Testis (tissue), 3 donors: ENCODE measurements around the gene C16orf87. TPM values are rescaled to one million over a fixed set of nuclear protein-coding genes. Genes with fewer than 3 reads are reported as not detected.

Experiments used
- DNase-seq: peaks from one replicate; pipeline ENCODE4 v3.0.0-alpha.2; 2019
- H3K27ac ChIP-seq, 2 donors: fragments of 200-600 bp; sonication (generic); one replicate each; pipeline ENCODE4 v1.5.1; 2019
- H3K27me3 ChIP-seq: fragments of 200-600 bp; sonication (generic); one replicate; pipeline ENCODE4 v1.5.1; 2019
- H3K36me3 ChIP-seq: fragments of 200-600 bp; sonication (generic); one replicate; pipeline ENCODE4 v1.5.1; 2017; ENCODE audit warnings: low read depth; ENCODE audit errors: missing control alignments
- H3K4me1 ChIP-seq: fragments of 200-600 bp; sonication (generic); one replicate; pipeline ENCODE4 v1.5.1; 2019
- H3K4me3 ChIP-seq, 2 donors: fragments of 200-600 bp; sonication (generic); one replicate each; pipeline ENCODE4 v1.5.1; 2017 to 2019
- H3K9me3 ChIP-seq: fragments of 200-600 bp; sonication (generic); one replicate; pipeline ENCODE4 v1.5.1; 2017
- CTCF ChIP-seq, 3 experiments: fragments of 450-650 bp in 2 of 3; fragments of 200-600 bp in 1 of 3; sonication (generic) in 1 of 3; IDR thresholded peaks; one replicate each; pipeline ENCODE4 v1.5.1; 2016 to 2019; ENCODE audit warnings: antibody characterized with exemption in 3 of 3, mild to moderate bottlenecking in 2 of 3, moderate library complexity in 1 of 3
- POLR2A ChIP-seq: fragments of 450-650 bp; IDR thresholded peaks from one replicate; pipeline ENCODE4 v1.6.1; 2017; ENCODE audit warnings: antibody characterized with exemption, mild to moderate bottlenecking, moderate library complexity
- WGBS, 2 donors: methylation state at CpG; one replicate each; pipeline ENCODE4 v1.1.5; 2018; 5-methylcytosine and 5-hydroxymethylcytosine counted together
- intact Hi-C: fragments of 100-400 bp; cut with DNase I; formaldehyde crosslinking; loops from one replicate; pipeline ENCODE4 v1.15.1; 2023; ENCODE audit warnings: low total_unique reads
- polyA plus RNA-seq: library from polyadenylated mRNA; stranded (reverse); fragments of 350-450 nt; fragmentation: Illumina TruSeq; extraction: RNeasy Lipid Tissue Mini Kit (QIAGEN cat#74804); gene quantifications from one replicate; pipeline ENCODE4 v1.2.3, GENCODE V29; 2014; ENCODE audit warnings: low read depth, low replicate concordance; ENCODE audit not compliant: insufficient read depth
- total RNA-seq, 2 donors: library from RNA; depleted of rRNA; stranded (reverse); fragments of >200 nt; gene quantifications; one replicate each; pipeline ENCODE4 v1.2.3, GENCODE V29; 2016

The C16orf87 gene
- total and polyA plus RNA-seq, 3 donors from 2014 or later: 32.0 to 45.4 (median 44.9) TPM

GRCh38 chr16:46855389-46855788 lies 24.4 kb upstream of the C16orf87 start:
- TF ChIP-seq CTCF (IDR thresholded peaks at IDR 0.05) (no peak), POLR2A (no peak)
- no peak for DNase-seq
- WGBS, 2 donors: 52% methylated on average over 4 of the region's 4 CpGs
- intact Hi-C loops: loop anchor here (5.0 kb wide), 1 partner anchor 52 kb away; no protein-coding TSS in a partner anchor
- Histone ChIP-seq H3K4me1 (no peaks in the 10 kb centered on the region), H3K27ac (no peak overlapping the region), H3K36me3 (no peaks in the 10 kb centered on the region), H3K4me3 (no peak overlapping the region), H3K9me3 (no peaks in the 10 kb centered on the region), H3K27me3 (no peaks in the 10 kb centered on the region)

DNA sequence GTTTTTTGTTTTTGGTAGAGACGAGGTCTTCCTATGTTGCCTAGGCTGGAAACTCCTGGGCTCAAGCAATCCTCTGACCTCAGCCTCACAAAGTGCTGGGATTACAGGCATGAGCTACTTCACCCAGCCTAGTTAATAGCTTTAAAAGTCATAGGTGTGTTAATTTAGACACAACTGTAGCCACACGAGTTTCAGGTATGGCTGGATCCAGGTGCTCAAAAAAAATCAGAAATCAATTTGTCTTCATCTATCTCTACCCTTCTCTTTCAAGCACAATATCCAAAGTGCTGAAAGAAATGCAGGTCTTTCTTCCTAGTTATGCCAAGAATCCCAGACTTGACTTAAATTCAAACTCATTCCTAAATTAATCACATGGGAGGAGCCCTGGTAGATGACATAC lies 23.9 kb upstream of the C16orf87 start:
- no peaks in the 10 kb centered on the region for H3K27me3 ChIP-seq
- H3K9me3 ChIP-seq: no peaks in the 10 kb centered on the region
- DNase-seq: no peak
- H3K4me1 ChIP-seq: no peaks in the 10 kb centered on the region
- WGBS, 2 donors: 91 to 93% methylated on average over 2 of the region's 2 CpGs
- no peaks in the 10 kb centered on the region for H3K36me3 ChIP-seq
- no peak overlapping the region for H3K4me3 ChIP-seq
- TF ChIP-seq CTCF (IDR thresholded peaks at IDR 0.05): no peak
- TF ChIP-seq POLR2A: no peak
- no peak overlapping the region for H3K27ac ChIP-seq
- intact Hi-C loops: loop anchor here (5.0 kb wide), 1 partner anchor 52 kb away; no protein-coding TSS in a partner anchor

- peak; percentile 88 for DNase-seq
- no peak overlapping the region for H3K27ac ChIP-seq
- no peaks in the 10 kb centered on the region for H3K36me3 ChIP-seq
- H3K27me3 ChIP-seq: no peaks in the 10 kb centered on the region
- no peaks in the 10 kb centered on the region for H3K9me3 ChIP-seq
- 37 to 100% methylated on average over 1 to 5 of the region's 5 CpGs for WGBS, 2 donors
- H3K4me3 ChIP-seq: no peak overlapping the region
- H3K4me1 ChIP-seq: no peaks in the 10 kb centered on the region
- TF ChIP-seq POLR2A: no peak
- peak; percentile 44 to 72 (median 60) for TF ChIP-seq CTCF (IDR thresholded peaks at IDR 0.05)
- intact Hi-C loops: no loop called here
Observed at GRCh38 chr16:46853713-46854443, 22.9 kb upstream of the C16orf87 start.

GRCh38 chr16:46852130-46852529 lies 21.1 kb upstream of the C16orf87 start:
- H3K4me1 ChIP-seq: no peaks in the 10 kb centered on the region
- intact Hi-C loops: no loop called here
- 68 to 77% methylated on average over 3 of the region's 3 CpGs for WGBS, 2 donors
- H3K27me3 ChIP-seq: no peaks in the 10 kb centered on the region
- TF ChIP-seq CTCF (IDR thresholded peaks at IDR 0.05) (no peak), POLR2A (no peak)
- H3K36me3 ChIP-seq: no peaks in the 10 kb centered on the region
- no peak overlapping the region for H3K4me3 ChIP-seq
- no peaks in the 10 kb centered on the region for H3K9me3 ChIP-seq
- no peak overlapping the region for H3K27ac ChIP-seq
- no peak for DNase-seq
